Fibroblast of mammary gland (primary cell): ENCODE results near the gene PDCD4.
"Not testable (repeated sequence)": the region's sequence is repeated elsewhere in the genome, so short reads cannot be mapped to it uniquely, and the experiment has no call there.

Experiments
- DNase-seq: peaks from one replicate; pipeline ENCODE4 v3.0.0-alpha.2; 2010; ENCODE audit warnings: low read depth
- H3K4me3 ChIP-seq: 2 replicates; pipeline ENCODE4 v1.5.1; 2011; ENCODE audit warnings: low read depth, mild to moderate bottlenecking, low read length, moderate library complexity; ENCODE audit not compliant: control insufficient read depth
- TF ChIP-seq, protein P1 (sequence below): conservative IDR thresholded peaks from 2 replicates; pipeline ENCODE4 v1.5.1; 2011; ENCODE audit warnings: low read depth, low read length, inconsistent platforms; ENCODE audit not compliant: control insufficient read depth, insufficient read depth

Gene PDCD4

DNA sequence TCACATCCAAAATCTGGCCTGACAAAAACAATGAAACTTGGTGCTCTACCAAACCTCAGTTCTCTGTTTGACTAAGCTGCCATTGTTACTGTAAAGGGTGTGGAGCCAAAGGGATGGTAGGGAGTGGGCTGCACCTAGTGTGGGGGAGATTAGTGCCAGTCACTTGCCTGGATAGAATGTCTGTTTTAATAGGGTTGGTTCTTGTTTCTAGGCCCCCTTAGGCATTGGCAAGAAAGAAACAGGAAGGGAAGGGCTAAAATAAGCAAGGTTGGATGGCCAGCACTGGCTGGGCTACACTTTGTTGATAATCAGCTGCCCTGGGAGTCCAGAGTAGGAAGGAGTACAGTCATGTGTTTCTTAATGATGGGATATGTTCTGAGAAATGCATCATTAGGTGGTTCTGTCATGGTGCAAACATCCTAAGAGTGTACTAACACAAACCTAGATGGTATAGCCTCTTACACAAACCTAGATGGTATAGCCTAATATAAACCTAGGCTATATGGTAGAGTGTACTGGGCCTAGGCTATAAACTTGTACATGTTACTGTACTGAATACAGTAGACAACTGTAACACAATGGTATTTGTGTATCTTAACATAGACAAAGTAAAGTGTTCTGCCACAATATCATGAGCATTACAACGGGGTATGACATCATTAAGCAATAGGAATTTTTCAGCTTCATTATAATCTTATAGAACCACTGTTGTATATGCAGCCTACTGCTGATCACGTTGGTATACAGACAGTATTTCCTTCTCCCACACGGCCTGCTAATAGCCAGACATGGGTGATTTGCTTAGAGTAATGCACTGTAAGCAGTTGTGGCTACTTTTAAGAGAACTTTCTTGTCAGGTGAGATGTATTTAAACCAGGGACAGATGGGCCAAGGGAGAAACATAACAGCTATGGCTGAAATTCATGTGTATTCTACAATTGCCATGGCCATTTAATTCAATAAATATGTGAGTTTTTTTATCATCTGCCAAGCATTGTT is 31.9 kb downstream of the PDCD4 start:
- DNase-seq = peak; percentile 30
- no peak overlapping the region for H3K4me3 ChIP-seq
- TF ChIP-seq, protein P1, sequence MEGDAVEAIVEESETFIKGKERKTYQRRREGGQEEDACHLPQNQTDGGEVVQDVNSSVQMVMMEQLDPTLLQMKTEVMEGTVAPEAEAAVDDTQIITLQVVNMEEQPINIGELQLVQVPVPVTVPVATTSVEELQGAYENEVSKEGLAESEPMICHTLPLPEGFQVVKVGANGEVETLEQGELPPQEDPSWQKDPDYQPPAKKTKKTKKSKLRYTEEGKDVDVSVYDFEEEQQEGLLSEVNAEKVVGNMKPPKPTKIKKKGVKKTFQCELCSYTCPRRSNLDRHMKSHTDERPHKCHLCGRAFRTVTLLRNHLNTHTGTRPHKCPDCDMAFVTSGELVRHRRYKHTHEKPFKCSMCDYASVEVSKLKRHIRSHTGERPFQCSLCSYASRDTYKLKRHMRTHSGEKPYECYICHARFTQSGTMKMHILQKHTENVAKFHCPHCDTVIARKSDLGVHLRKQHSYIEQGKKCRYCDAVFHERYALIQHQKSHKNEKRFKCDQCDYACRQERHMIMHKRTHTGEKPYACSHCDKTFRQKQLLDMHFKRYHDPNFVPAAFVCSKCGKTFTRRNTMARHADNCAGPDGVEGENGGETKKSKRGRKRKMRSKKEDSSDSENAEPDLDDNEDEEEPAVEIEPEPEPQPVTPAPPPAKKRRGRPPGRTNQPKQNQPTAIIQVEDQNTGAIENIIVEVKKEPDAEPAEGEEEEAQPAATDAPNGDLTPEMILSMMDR = no peak

GRCh38 chr10:110910138-110910537 is 38.4 kb downstream of the PDCD4 start:
- TF ChIP-seq, protein P1 = no peak
- H3K4me3 ChIP-seq = no peak overlapping the region
- DNase-seq = no peak

GRCh38 chr10:110912374-110912773 is 40.6 kb downstream of the PDCD4 start:
- no peak overlapping the region for H3K4me3 ChIP-seq
- TF ChIP-seq, protein P1 = no peak
- peak; percentile 65 for DNase-seq

- no peak overlapping the region for H3K4me3 ChIP-seq
- peak; percentile 33 for DNase-seq
- TF ChIP-seq, protein P1 = no peak
These were observed 42.7 kb downstream of the PDCD4 start for GRCh38 chr10:110914431-110914830.

GRCh38 chr10:110915035-110915434 is 43.3 kb downstream of the PDCD4 start:
- TF ChIP-seq, protein P1 = no peak
- H3K4me3 ChIP-seq = no peak overlapping the region
- DNase-seq = no peak

- DNase-seq = not testable (repeated sequence)
These were observed 43.9 kb downstream of the PDCD4 start for GRCh38 chr10:110915600-110915999.

GRCh38 chr10:110916554-110917346 is 45.0 kb downstream of the PDCD4 start:
- peak; percentile 64 for DNase-seq
- H3K4me3 ChIP-seq = no peak overlapping the region
- TF ChIP-seq, protein P1 = no peak

More at GRCh38 chr10:110915600-110915999, 43.9 kb downstream of the PDCD4 start:
- not testable (repeated sequence) for H3K4me3 ChIP-seq
